IMR-90 (cell line): ENCODE results near the gene UBE2L3.
"Not testable (repeated sequence)": the region's sequence is repeated elsewhere in the genome, so short reads cannot be mapped to it uniquely, and the experiment has no call there.

Source experiments
- BHLHE40 ChIP-seq: fragments of 150-350 bp; IDR thresholded peaks from 2 replicates; pipeline ENCODE4 v1.6.1; 2016; ENCODE audit warnings: mild to moderate bottlenecking, low read depth, low read length
- CEBPB ChIP-seq: IDR thresholded peaks from 2 replicates; pipeline ENCODE4 v1.6.1; 2012; ENCODE audit warnings: low read depth, low read length, improper control_type of control experiment
- CHD1 ChIP-seq: IDR thresholded peaks from 2 replicates; pipeline ENCODE4 v1.6.1; 2012; ENCODE audit warnings: low read depth, low read length, improper control_type of control experiment
- CTCF ChIP-seq: conservative IDR thresholded peaks from 2 replicates; pipeline ENCODE4 v1.5.1; 2012; ENCODE audit warnings: mild to moderate bottlenecking, low read depth, low read length, improper control_type of control experiment
- ELK1 ChIP-seq: fragments of 150-350 bp; IDR thresholded peaks from 2 replicates; pipeline ENCODE4 v1.6.1; 2016; ENCODE audit warnings: low read depth, mild to moderate bottlenecking, low read length, moderate library complexity, borderline replicate concordance
- MAFK ChIP-seq: IDR thresholded peaks from 2 replicates; pipeline ENCODE4 v1.6.1; 2012; ENCODE audit warnings: low read depth, low read length, improper control_type of control experiment
- MAZ ChIP-seq: IDR thresholded peaks from 2 replicates; pipeline ENCODE4 v1.6.1; 2012; ENCODE audit warnings: low read depth, mild to moderate bottlenecking, low read length, improper control_type of control experiment, moderate library complexity, borderline replicate concordance
- MXI1 ChIP-seq: IDR thresholded peaks from 2 replicates; pipeline ENCODE4 v1.6.1; 2012; ENCODE audit warnings: low read depth, mild to moderate bottlenecking, low read length, moderate library complexity, borderline replicate concordance
- POLR2A ChIP-seq: IDR thresholded peaks from 2 replicates; pipeline ENCODE4 v1.6.1; 2012; ENCODE audit warnings: mild to moderate bottlenecking, low read depth, low read length
- RAD21 ChIP-seq: IDR thresholded peaks from 2 replicates; pipeline ENCODE4 v1.6.1; 2012; ENCODE audit warnings: low read length, improper control_type of control experiment
- RCOR1 ChIP-seq: IDR thresholded peaks from 2 replicates; pipeline ENCODE4 v1.6.1; 2012; ENCODE audit warnings: mild to moderate bottlenecking, low read length, improper control_type of control experiment; ENCODE audit not compliant: insufficient replicate concordance
- RFX5 ChIP-seq: IDR thresholded peaks from 2 replicates; pipeline ENCODE4 v1.8.0; 2012; ENCODE audit warnings: low read depth, mild to moderate bottlenecking, low read length, moderate library complexity
- SMC3 ChIP-seq: fragments of 150-350 bp; IDR thresholded peaks from 2 replicates; pipeline ENCODE4 v1.6.1; 2016; ENCODE audit warnings: low read depth, mild to moderate bottlenecking, antibody characterized with exemption, low read length, moderate library complexity
- USF2 ChIP-seq: fragments of 150-350 bp; IDR thresholded peaks from 2 replicates; pipeline ENCODE4 v1.6.1; 2017; ENCODE audit warnings: mild to moderate bottlenecking, antibody characterized with exemption, low read length, low read depth

DNA sequence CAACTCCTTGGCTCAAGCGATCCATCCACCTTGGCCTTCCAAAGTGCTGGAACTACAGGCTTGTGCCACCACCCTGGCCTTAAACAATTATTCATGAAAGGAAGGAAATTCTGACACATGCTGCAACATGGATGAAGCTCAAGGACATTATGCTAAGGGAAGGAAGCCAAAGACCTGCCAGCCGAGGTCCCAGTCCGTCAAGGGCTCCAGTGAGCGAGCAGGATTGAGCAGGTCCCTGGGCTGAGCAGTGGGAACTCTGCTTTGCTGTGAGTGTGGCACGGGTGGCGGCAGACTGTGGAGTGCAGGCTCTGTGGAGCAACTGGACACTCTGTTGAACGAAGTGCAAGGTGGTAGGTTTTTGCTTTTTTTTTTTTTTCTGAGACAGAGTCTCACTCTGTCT, 27.7 kb upstream of the UBE2L3 start:
- not testable (repeated sequence) for TF ChIP-seq POLR2A, CTCF, SMC3, USF2, MAFK, RAD21, CEBPB, MXI1, RCOR1, RFX5, MAZ, CHD1, ELK1, BHLHE40
